ENCODE results near the gene POMT1. TPM values are rescaled to one million over a fixed set of nuclear protein-coding genes. Genes with fewer than 3 reads are reported as not detected.
A peak's percentile ranks its signal among the peaks of the same experiment; 100 is the strongest.

The POMT1 gene
- total and polyA plus RNA-seq, 4 experiments from 2014 or later, result 15.6 to 58.5 (median 34.7) TPM

DNA sequence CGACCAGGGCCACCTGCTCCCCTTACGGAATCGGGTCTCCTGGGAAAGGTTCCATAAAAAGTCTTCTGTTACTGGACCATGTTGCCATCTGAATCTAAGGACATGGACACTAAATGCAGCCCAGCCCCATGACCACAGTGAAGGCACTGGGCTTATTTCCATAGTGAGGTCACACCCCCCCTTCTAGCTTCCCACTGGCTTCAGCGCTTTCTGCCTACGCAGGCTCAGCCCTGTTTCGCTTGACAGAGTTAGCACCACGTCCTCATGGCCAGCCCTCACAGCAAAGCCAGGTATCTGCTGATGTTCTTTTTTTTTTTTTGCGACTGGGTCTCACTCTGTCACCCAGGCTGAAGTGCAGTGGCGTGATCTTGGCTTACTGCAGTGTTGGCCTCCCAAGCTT is 14.2 kb downstream of the POMT1 start:
- H3K9me3 Mint-ChIP-seq, result peaks cover 0 to 2% (median 0%) of the 10 kb centered on the region in 8 donors
- Histone ChIP-seq H3K4me1 (ENCODE audit: insufficient read depth, low read length) (no peaks in the 10 kb centered on the region), H3K9me3 (ENCODE audit: control insufficient read depth in 1 of 2, low read length in 2 of 2) (no peaks in the 10 kb centered on the region), H3K4me3 (ENCODE audit: low read length in 2 of 2) (no peak overlapping the region), H3K36me3 (ENCODE audit: insufficient read depth, low read length) (peaks cover 89% of the 10 kb centered on the region), H3K27me3 (ENCODE audit: insufficient read depth, low read length) (no peaks in the 10 kb centered on the region), H3K27ac (ENCODE audit: low read depth, low read length) (no peak overlapping the region)
- H3K4me3 Mint-ChIP-seq, result no peak overlapping the region
- ChIA-PET POLR2A (ENCODE audit: partially characterized antibody) (no interaction called here), CTCF (ENCODE audit: partially characterized antibody) (interaction anchor here (1.6 kb wide), 1 partner anchor 16 kb away, joined by 3 read pairs; no protein-coding TSS in a partner anchor)
- intact Hi-C loops (cut with micrococcal nuclease), result no loop called here
- peaks cover 37 to 68% of the 10 kb centered on the region in 2 donors for H3K36me3 Mint-ChIP-seq
- H3K4me1 Mint-ChIP-seq, result peaks cover 0 to 1% (median 0%) of the 10 kb centered on the region in 4 donors
- no peaks in the 10 kb centered on the region for H3K27me3 Mint-ChIP-seq
- peak overlapping the region in 1 of 7 donors; percentile 10 for H3K27ac Mint-ChIP-seq
- no peak for DNase-seq

DNA sequence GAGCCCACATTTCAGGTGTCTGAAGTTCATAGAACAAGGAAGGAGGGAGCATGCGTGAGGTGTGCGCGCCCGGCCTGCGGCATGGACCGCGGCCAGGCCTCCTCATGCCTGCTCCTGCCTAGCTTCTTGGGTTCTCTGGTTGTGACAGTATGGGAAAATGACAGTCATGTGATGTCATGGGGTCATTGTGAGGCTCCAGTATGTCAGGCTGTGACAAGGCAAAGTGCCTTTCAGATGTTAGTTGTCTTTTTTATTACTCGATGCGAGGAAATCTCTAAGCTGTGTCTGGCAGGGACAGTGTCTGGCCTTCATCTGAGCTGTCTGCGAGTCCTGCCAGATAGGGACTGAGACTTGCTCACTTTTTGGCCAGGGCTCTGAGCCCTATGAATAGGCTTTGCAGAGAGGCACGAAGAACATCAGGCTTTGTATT is 15.1 kb downstream of the POMT1 start:
- intact Hi-C loops (cut with micrococcal nuclease), result no loop called here
- Histone ChIP-seq H3K9me3 (ENCODE audit: control insufficient read depth in 1 of 2, low read length in 2 of 2) (no peaks in the 10 kb centered on the region), H3K36me3 (ENCODE audit: insufficient read depth, low read length) (peaks cover 88% of the 10 kb centered on the region), H3K27ac (ENCODE audit: low read depth, low read length) (no peak overlapping the region), H3K4me3 (ENCODE audit: low read length in 2 of 2) (no peak overlapping the region), H3K27me3 (ENCODE audit: insufficient read depth, low read length) (no peaks in the 10 kb centered on the region), H3K4me1 (ENCODE audit: insufficient read depth, low read length) (no peaks in the 10 kb centered on the region)
- Mint-ChIP-seq H3K9me3 (peaks cover 0 to 2% (median 0%) of the 10 kb centered on the region in 8 donors), H3K4me3 (no peak overlapping the region), H3K27me3 (no peaks in the 10 kb centered on the region), H3K27ac (peak overlapping the region in 2 of 7 donors; percentile 29 to 70), H3K36me3 (peaks cover 32 to 67% of the 10 kb centered on the region in 2 donors), H3K4me1 (peaks cover 0 to 1% (median 0%) of the 10 kb centered on the region in 4 donors)
- ChIA-PET CTCF (ENCODE audit: partially characterized antibody) (interaction anchor here (1.6 kb wide), 1 partner anchor 17 kb away, joined by 3 read pairs; no protein-coding TSS in a partner anchor), POLR2A (ENCODE audit: partially characterized antibody) (interaction anchor here (1.3 kb wide), 1 partner anchor 14 kb away, joined by 6 read pairs; no protein-coding TSS in a partner anchor)
- no peak for DNase-seq

DNA sequence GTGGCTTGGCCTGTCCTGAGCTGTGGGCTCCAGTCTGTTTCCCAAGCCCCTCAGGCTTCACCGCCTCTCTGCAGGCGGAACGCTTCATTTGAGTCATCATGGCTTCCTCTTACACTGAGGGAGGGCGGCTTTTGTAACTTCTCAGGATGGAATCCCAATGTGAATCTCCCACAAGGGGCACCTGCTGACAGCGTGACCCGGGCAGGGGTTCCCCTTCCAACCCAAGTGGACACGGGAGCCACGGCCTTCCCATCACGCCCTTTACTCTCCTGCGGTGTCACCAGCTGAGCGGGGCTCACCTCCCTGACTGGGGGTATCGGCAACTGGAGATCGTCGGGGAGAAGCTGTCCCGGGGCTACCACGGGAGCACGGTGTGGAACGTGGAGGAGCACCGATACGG is 15.8 kb downstream of the POMT1 start:
- H3K27me3 ChIP-seq (ENCODE audit: insufficient read depth, low read length), result no peaks in the 10 kb centered on the region
- H3K36me3 ChIP-seq (ENCODE audit: insufficient read depth, low read length), result peaks cover 87% of the 10 kb centered on the region
- DNase-seq, result no peak
- Mint-ChIP-seq H3K27ac (no peak overlapping the region), H3K36me3 (peaks cover 24 to 64% of the 10 kb centered on the region in 2 donors), H3K9me3 (no peaks in the 10 kb centered on the region), H3K27me3 (no peaks in the 10 kb centered on the region), H3K4me3 (no peak overlapping the region), H3K4me1 (no peaks in the 10 kb centered on the region)
- H3K27ac ChIP-seq (ENCODE audit: low read depth, low read length), result no peak overlapping the region
- intact Hi-C loops (cut with micrococcal nuclease), result no loop called here
- H3K9me3 ChIP-seq (ENCODE audit: control insufficient read depth in 1 of 2, low read length in 2 of 2), result no peaks in the 10 kb centered on the region
- ChIA-PET POLR2A (ENCODE audit: partially characterized antibody) (interaction anchor here (1.3 kb wide), 1 partner anchor 15 kb away, joined by 6 read pairs; no protein-coding TSS in a partner anchor), CTCF (ENCODE audit: partially characterized antibody) (interaction anchor here (1.0 to 1.6 kb wide), 2 partner anchors 18 to 92 kb away, joined by 3 read pairs; no protein-coding TSS in a partner anchor)
- H3K4me1 ChIP-seq (ENCODE audit: insufficient read depth, low read length), result no peaks in the 10 kb centered on the region
- H3K4me3 ChIP-seq (ENCODE audit: low read length in 2 of 2), result no peak overlapping the region

DNA sequence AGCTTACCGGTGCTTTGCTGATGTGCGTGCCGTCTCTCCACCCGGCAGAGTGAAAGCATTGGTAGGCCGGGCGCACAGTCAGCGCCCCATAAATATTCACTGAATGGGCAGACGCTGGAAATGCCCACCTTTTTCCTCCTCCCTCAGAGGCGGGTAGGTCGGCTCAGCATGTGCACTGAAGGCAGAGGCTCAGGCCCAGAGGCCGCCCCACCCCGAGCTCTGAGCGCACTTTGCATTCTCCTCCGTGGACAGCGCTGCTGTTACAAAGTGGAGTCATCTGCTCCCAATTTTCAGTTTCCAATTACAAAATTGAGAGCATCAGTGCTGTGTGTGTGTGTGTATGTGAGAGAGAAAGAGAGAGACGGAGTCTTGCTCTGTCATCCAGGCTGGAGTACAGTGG is 17.8 kb downstream of the POMT1 start:
- Mint-ChIP-seq H3K4me3 (no peak overlapping the region), H3K27ac (peak overlapping the region in 1 of 7 donors; percentile 62), H3K4me1 (no peaks in the 10 kb centered on the region), H3K9me3 (no peaks in the 10 kb centered on the region), H3K36me3 (peaks cover 22 to 70% of the 10 kb centered on the region in 2 donors), H3K27me3 (no peaks in the 10 kb centered on the region)
- CTCF ChIA-PET (ENCODE audit: partially characterized antibody), result interaction anchor here (0.5 to 2.0 kb wide), 3 partner anchors 40 to 118 kb away, joined by 3 to 5 read pairs (median 3); no protein-coding TSS in a partner anchor
- POLR2A ChIA-PET (ENCODE audit: partially characterized antibody), result interaction anchor here (0.9 to 1.2 kb wide), 2 partner anchors 20 to 138 kb away, joined by 3 read pairs; no protein-coding TSS in a partner anchor
- peaks cover 89% of the 10 kb centered on the region for H3K36me3 ChIP-seq (ENCODE audit: insufficient read depth, low read length)
- no peaks in the 10 kb centered on the region for H3K27me3 ChIP-seq (ENCODE audit: insufficient read depth, low read length)
- no peak for DNase-seq
- no peaks in the 10 kb centered on the region for H3K4me1 ChIP-seq (ENCODE audit: insufficient read depth, low read length)
- intact Hi-C loops (cut with micrococcal nuclease), result no loop called here
- no peak overlapping the region for H3K27ac ChIP-seq (ENCODE audit: low read depth, low read length)
- no peaks in the 10 kb centered on the region for H3K9me3 ChIP-seq (ENCODE audit: control insufficient read depth in 1 of 2, low read length in 2 of 2)
- H3K4me3 ChIP-seq (ENCODE audit: low read length in 2 of 2), result no peak overlapping the region

DNA sequence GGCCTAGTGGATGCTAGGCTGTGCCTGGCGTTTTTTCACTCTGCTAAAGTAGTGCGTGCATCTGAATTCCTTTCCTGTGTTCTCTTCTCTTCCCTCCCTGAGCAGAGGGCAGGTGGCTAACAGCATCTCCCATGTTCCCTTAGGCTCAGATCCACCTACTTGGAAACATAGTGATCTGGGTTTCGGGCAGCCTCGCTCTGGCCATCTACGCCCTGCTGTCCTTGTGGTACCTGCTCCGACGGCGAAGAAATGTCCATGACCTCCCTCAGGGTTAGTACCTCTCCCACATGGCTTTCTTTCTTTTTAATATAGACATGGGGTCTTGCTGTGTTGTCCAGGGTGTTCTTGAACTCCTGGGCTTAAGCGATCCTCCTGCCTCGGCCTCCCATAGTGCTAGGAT is 18.5 kb downstream of the POMT1 start:
- intact Hi-C loops (cut with micrococcal nuclease), result no loop called here
- ChIA-PET CTCF (ENCODE audit: partially characterized antibody) (interaction anchor here (2.0 kb wide), 1 partner anchor 39 kb away, joined by 5 read pairs; no protein-coding TSS in a partner anchor), POLR2A (ENCODE audit: partially characterized antibody) (no interaction called here)
- H3K4me3 Mint-ChIP-seq, result no peak overlapping the region
- H3K4me1 Mint-ChIP-seq, result no peaks in the 10 kb centered on the region
- H3K27me3 Mint-ChIP-seq, result no peaks in the 10 kb centered on the region
- peaks cover 27 to 77% of the 10 kb centered on the region in 2 donors for H3K36me3 Mint-ChIP-seq
- no peaks in the 10 kb centered on the region for H3K27me3 ChIP-seq (ENCODE audit: insufficient read depth, low read length)
- no peak overlapping the region for H3K4me3 ChIP-seq (ENCODE audit: low read length in 2 of 2)
- H3K9me3 Mint-ChIP-seq, result no peaks in the 10 kb centered on the region
- peaks cover 89% of the 10 kb centered on the region for H3K36me3 ChIP-seq (ENCODE audit: insufficient read depth, low read length)
- no peaks in the 10 kb centered on the region for H3K9me3 ChIP-seq (ENCODE audit: control insufficient read depth in 1 of 2, low read length in 2 of 2)
- no peaks in the 10 kb centered on the region for H3K4me1 ChIP-seq (ENCODE audit: insufficient read depth, low read length)
- no peak for DNase-seq
- H3K27ac Mint-ChIP-seq, result peak overlapping the region in 1 of 7 donors; percentile 23
- H3K27ac ChIP-seq (ENCODE audit: low read depth, low read length), result no peak overlapping the region

DNA sequence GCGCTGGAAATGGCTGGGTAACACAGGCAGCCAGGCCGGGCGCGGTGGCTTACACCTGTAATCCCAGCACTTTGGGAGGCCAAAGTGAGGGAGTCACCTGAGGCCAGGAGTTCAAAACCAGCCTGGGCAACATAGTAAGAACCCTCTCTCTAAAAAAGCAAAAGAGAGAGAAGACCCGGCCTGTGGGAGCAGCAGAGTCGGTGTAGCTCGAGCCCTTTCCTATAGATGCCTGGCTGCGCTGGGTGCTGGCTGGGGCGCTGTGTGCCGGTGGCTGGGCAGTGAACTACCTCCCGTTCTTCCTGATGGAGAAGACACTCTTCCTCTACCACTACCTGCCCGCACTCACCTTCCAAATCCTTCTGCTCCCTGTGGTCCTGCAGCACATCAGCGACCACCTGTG is 19.1 kb downstream of the POMT1 start:
- POLR2A ChIA-PET (ENCODE audit: partially characterized antibody), result no interaction called here

DNA sequence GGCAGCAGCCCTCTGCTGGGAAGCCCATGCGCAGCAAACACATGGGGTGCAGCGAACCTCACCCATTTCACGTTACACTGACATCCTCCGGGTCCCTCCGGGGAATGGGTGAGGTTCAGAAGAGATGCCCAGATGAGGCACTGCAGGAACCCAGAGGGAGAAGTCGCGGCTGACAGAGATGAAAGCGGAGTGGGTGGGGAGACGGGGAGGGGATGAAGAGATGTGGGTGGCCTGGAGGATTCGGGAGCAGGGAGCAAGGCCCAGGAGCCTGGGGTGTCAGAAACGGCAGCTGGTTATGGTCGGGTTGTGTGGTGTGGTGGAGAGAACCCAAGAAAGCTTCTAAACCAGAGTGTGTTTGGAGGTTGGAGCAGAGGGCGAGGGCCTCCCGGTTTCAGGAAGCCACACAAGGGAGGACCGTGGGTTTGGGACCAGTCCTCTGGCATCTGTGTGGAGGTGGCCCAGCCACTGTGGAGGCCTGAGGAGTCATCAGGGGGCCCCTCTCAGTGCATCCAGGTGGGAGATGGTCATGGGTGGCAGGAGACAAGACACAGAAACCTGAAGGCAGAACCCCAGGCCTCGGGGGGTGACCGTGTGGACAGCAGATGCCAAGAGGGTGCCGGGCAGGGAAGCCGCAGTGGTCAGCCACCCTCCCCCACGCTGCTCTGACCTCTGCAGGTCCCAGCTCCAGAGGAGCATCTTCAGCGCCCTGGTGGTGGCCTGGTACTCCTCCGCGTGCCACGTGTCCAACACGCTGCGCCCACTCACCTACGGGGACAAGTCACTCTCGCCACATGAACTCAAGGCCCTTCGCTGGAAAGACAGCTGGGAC is 19.8 kb downstream of the POMT1 start:
- DNase-seq, result no peak
- no peak overlapping the region for H3K27ac ChIP-seq (ENCODE audit: low read depth, low read length)
- no peaks in the 10 kb centered on the region for H3K9me3 ChIP-seq (ENCODE audit: control insufficient read depth in 1 of 2, low read length in 2 of 2)
- Mint-ChIP-seq H3K36me3 (peaks cover 33 to 82% of the 10 kb centered on the region in 2 donors), H3K27ac (peak overlapping the region in 1 of 7 donors; percentile 87), H3K27me3 (no peaks in the 10 kb centered on the region), H3K4me3 (no peak overlapping the region), H3K4me1 (peaks cover 0 to 5% (median 0%) of the 10 kb centered on the region in 4 donors), H3K9me3 (no peaks in the 10 kb centered on the region)
- intact Hi-C loops (cut with micrococcal nuclease), result no loop called here
- no peak overlapping the region for H3K4me3 ChIP-seq (ENCODE audit: low read length in 2 of 2)
- H3K4me1 ChIP-seq (ENCODE audit: insufficient read depth, low read length), result no peaks in the 10 kb centered on the region
- H3K27me3 ChIP-seq (ENCODE audit: insufficient read depth, low read length), result no peaks in the 10 kb centered on the region
- ChIA-PET POLR2A (ENCODE audit: partially characterized antibody) (interaction anchor here (0.8 kb wide), 1 partner anchor 22 kb away, joined by 4 read pairs; no protein-coding TSS in a partner anchor), CTCF (ENCODE audit: partially characterized antibody) (no interaction called here)
- peaks cover 88% of the 10 kb centered on the region for H3K36me3 ChIP-seq (ENCODE audit: insufficient read depth, low read length)

More for the DNA sequence above, 19.1 kb downstream of the POMT1 start:
- Mint-ChIP-seq H3K27ac (peak overlapping the region in 2 of 7 donors; percentile 23 to 87), H3K4me1 (peaks cover 0 to 4% (median 0%) of the 10 kb centered on the region in 4 donors), H3K27me3 (no peaks in the 10 kb centered on the region), H3K4me3 (no peak overlapping the region), H3K36me3 (peaks cover 32 to 82% of the 10 kb centered on the region in 2 donors), H3K9me3 (no peaks in the 10 kb centered on the region)
- no peak overlapping the region for H3K27ac ChIP-seq (ENCODE audit: low read depth, low read length)
- H3K27me3 ChIP-seq (ENCODE audit: insufficient read depth, low read length), result no peaks in the 10 kb centered on the region
- no peak overlapping the region for H3K4me3 ChIP-seq (ENCODE audit: low read length in 2 of 2)
- peaks cover 89% of the 10 kb centered on the region for H3K36me3 ChIP-seq (ENCODE audit: insufficient read depth, low read length)
- intact Hi-C loops (cut with micrococcal nuclease), result no loop called here
- H3K9me3 ChIP-seq (ENCODE audit: control insufficient read depth in 1 of 2, low read length in 2 of 2), result no peaks in the 10 kb centered on the region
- no peak for DNase-seq
- CTCF ChIA-PET (ENCODE audit: partially characterized antibody), result no interaction called here
- no peaks in the 10 kb centered on the region for H3K4me1 ChIP-seq (ENCODE audit: insufficient read depth, low read length)
